Stimulated activated CD4-positive, alpha-beta T cell treated with anti-CD3 and anti-CD28 coated beads, Interleukin-1b, Interleukin-23, amount 100 ng/mL, for 48 hours (primary cell): ENCODE results near the gene EDEM1.
A peak's percentile ranks its signal among the peaks of the same experiment; 100 is the strongest.
"Not testable (repeated sequence)": the region's sequence is repeated elsewhere in the genome, so short reads cannot be mapped to it uniquely, and the experiment has no call there.

Experiments
- DNase-seq: peaks from one replicate; pipeline ENCODE4 v3.0.0-alpha.2; 2020

Gene EDEM1

GRCh38 chr3:5187156-5187919 is at the start of gene EDEM1:
EDEM1 (plus strand) TSS chr3:5187707; CDS start chr3:5187806, 99 bp downstream.
- DNase-seq, result peak; percentile 93

- DNase-seq, result no peak
Observed at GRCh38 chr3:5138214-5138981, 49.1 kb upstream of the EDEM1 start.

- DNase-seq, result no peak
Observed at GRCh38 chr3:5140230-5140621, 47.3 kb upstream of the EDEM1 start.

- DNase-seq, result no peak
Observed at GRCh38 chr3:5140839-5141238, 46.7 kb upstream of the EDEM1 start.

GRCh38 chr3:5141760-5142159 is 45.7 kb upstream of the EDEM1 start:
- no peak for DNase-seq

- no peak for DNase-seq
Observed at GRCh38 chr3:5143464-5143863, 44.0 kb upstream of the EDEM1 start.

GRCh38 chr3:5144316-5144994 is 43.1 kb upstream of the EDEM1 start:
- DNase-seq, result no peak

GRCh38 chr3:5145120-5145519 is 42.4 kb upstream of the EDEM1 start:
- no peak for DNase-seq

GRCh38 chr3:5147152-5147551 is 40.4 kb upstream of the EDEM1 start:
- DNase-seq, result not testable (repeated sequence)

- no peak for DNase-seq
Observed at GRCh38 chr3:5149306-5149880, 38.1 kb upstream of the EDEM1 start.

- no peak for DNase-seq
Observed at GRCh38 chr3:5151586-5151985, 35.9 kb upstream of the EDEM1 start.

GRCh38 chr3:5153074-5153473 is 34.4 kb upstream of the EDEM1 start:
- DNase-seq, result no peak

- DNase-seq, result no peak
Observed at GRCh38 chr3:5155241-5155640, 32.3 kb upstream of the EDEM1 start.

- no peak for DNase-seq
Observed at GRCh38 chr3:5160321-5160720, 27.2 kb upstream of the EDEM1 start.

- peak; percentile 19 for DNase-seq
Observed at GRCh38 chr3:5160940-5161858, 26.3 kb upstream of the EDEM1 start.

- no peak for DNase-seq
Observed at GRCh38 chr3:5162102-5162501, 25.4 kb upstream of the EDEM1 start.

- no peak for DNase-seq
Observed at GRCh38 chr3:5165698-5166097, 21.8 kb upstream of the EDEM1 start.

GRCh38 chr3:5166846-5167245 is 20.7 kb upstream of the EDEM1 start:
- no peak for DNase-seq

- DNase-seq, result no peak
Observed at GRCh38 chr3:5168110-5168509, 19.4 kb upstream of the EDEM1 start.

GRCh38 chr3:5169807-5170206 is 17.7 kb upstream of the EDEM1 start:
- no peak for DNase-seq

GRCh38 chr3:5170975-5171374 is 16.5 kb upstream of the EDEM1 start:
- no peak for DNase-seq

- no peak for DNase-seq
Observed at GRCh38 chr3:5172018-5172417, 15.5 kb upstream of the EDEM1 start.
